Large intestine (tissue), 3 donors: ENCODE data around the gene POLR3F. TPM values are rescaled to one million over a fixed set of nuclear protein-coding genes. Genes with fewer than 3 reads are reported as not detected.
"Not testable (repeated sequence)": the region's sequence is repeated elsewhere in the genome, so short reads cannot be mapped to it uniquely, and the experiment has no call there.

Experiments
- DNase-seq, 2 donors: peaks; one replicate each; pipeline versions ENCODE4 v3.0.0 to v3.0.0-alpha.2; 2013
- H3K27ac ChIP-seq: one replicate; pipeline ENCODE4 v1.5.1; 2013; ENCODE audit warnings: low read length
- H3K27me3 ChIP-seq: 2 replicates; pipeline ENCODE4 v1.6.1; 2013; ENCODE audit warnings: low read length; ENCODE audit not compliant: control insufficient read depth, insufficient read depth
- H3K36me3 ChIP-seq: 2 replicates; pipeline ENCODE4 v1.6.1; 2013; ENCODE audit warnings: low read length; ENCODE audit not compliant: control insufficient read depth, insufficient read depth
- H3K4me1 ChIP-seq: one replicate; pipeline ENCODE4 v1.6.1; 2013; ENCODE audit warnings: low read length; ENCODE audit not compliant: control insufficient read depth, insufficient read depth
- H3K4me3 ChIP-seq: one replicate; pipeline ENCODE4 v1.5.1; 2013; ENCODE audit warnings: low read length
- H3K9me3 ChIP-seq: one replicate; pipeline ENCODE4 v1.6.1; 2013; ENCODE audit warnings: mild to moderate bottlenecking, low read depth, low read length, moderate library complexity; ENCODE audit not compliant: control insufficient read depth
- WGBS: methylation state at CpG from one replicate; pipeline ENCODE4 v1.1.5; 2013; ENCODE audit warnings: low lambda C conversion rate; ENCODE audit not compliant: insufficient coverage; 5-methylcytosine and 5-hydroxymethylcytosine counted together
- polyA plus RNA-seq: library from polyadenylated mRNA; unstranded; fragments of 120-200 nt; gene quantifications from one replicate; pipeline ENCODE4 v1.2.1, GENCODE V29; 2013

The POLR3F gene
- polyA plus RNA-seq, 1 donor: 10.6 TPM

- not testable (repeated sequence) for H3K9me3 ChIP-seq, H3K27ac ChIP-seq, H3K4me3 ChIP-seq, H3K4me1 ChIP-seq, H3K36me3 ChIP-seq, DNase-seq
- 33% methylated on average over 1 of the region's 1 CpG for WGBS
- H3K27me3 ChIP-seq: peaks cover 11% of the 10 kb centered on the region
Observed at GRCh38 chr20:18501672-18502071, 34.5 kb downstream of the POLR3F start.

GRCh38 chr20:18504479-18505060, 37.4 kb downstream of the POLR3F start:
- Histone ChIP-seq H3K9me3 (no peaks in the 10 kb centered on the region), H3K27me3 (peaks cover 11% of the 10 kb centered on the region), H3K4me1 (peaks cover 6% of the 10 kb centered on the region), H3K4me3 (no peak overlapping the region), H3K27ac (no peak overlapping the region), H3K36me3 (no peaks in the 10 kb centered on the region)
- DNase-seq: peak in 1 of 2 donors; percentile 10
- WGBS: 90% methylated on average over 2 of the region's 31 CpGs

GRCh38 chr20:18506744-18507143, 39.6 kb downstream of the POLR3F start:
- 50% methylated on average over 1 of the region's 8 CpGs for whole genome bisulfite sequencing

GRCh38 chr20:18507218-18508191, 40.3 kb downstream of the POLR3F start, which contains the start of gene SEC23B:
Gene SEC23B (plus strand): TSS chr20:18507940. CDS start chr20:18510836, 2,896 bp downstream.
- WGBS: no CpG with 5 or more reads among the region's 69 CpGs
- H3K27me3 ChIP-seq: peaks cover 11% of the 10 kb centered on the region
- DNase-seq: peak; percentile 97 to 99
- peaks cover 12% of the 10 kb centered on the region for H3K36me3 ChIP-seq
- H3K9me3 ChIP-seq: no peaks in the 10 kb centered on the region
- peaks cover 6% of the 10 kb centered on the region for H3K4me1 ChIP-seq
- peak within 1 kb of the TSS; percentile 80 for H3K4me3 ChIP-seq
- peak within 1 kb of the TSS; percentile 85 for H3K27ac ChIP-seq

More at GRCh38 chr20:18506744-18507143, 39.6 kb downstream of the POLR3F start:
- H3K27me3 ChIP-seq: peaks cover 11% of the 10 kb centered on the region
- H3K4me3 ChIP-seq: peak overlapping the region; percentile 80
- H3K36me3 ChIP-seq: peaks cover 12% of the 10 kb centered on the region
- DNase-seq: peak; percentile 2 to 42
- H3K27ac ChIP-seq: peak overlapping the region; percentile 85
- peaks cover 6% of the 10 kb centered on the region for H3K4me1 ChIP-seq
- H3K9me3 ChIP-seq: no peaks in the 10 kb centered on the region

- Histone ChIP-seq H3K27me3 (no peaks in the 10 kb centered on the region), H3K4me1 (peaks cover 6% of the 10 kb centered on the region), H3K4me3 (no peak overlapping the region), H3K36me3 (peaks cover 28% of the 10 kb centered on the region), H3K9me3 (no peaks in the 10 kb centered on the region), H3K27ac (no peak overlapping the region)
- no peak for DNase-seq
- 100% methylated on average over 1 of the region's 1 CpG for WGBS
Observed at GRCh38 chr20:18511571-18511970, 44.4 kb downstream of the POLR3F start.

- no peak for DNase-seq
- peaks cover 2% of the 10 kb centered on the region for H3K4me1 ChIP-seq
- peaks cover 31% of the 10 kb centered on the region for H3K36me3 ChIP-seq
- no peak overlapping the region for H3K27ac ChIP-seq
- no peak overlapping the region for H3K4me3 ChIP-seq
- no peaks in the 10 kb centered on the region for H3K9me3 ChIP-seq
- H3K27me3 ChIP-seq: no peaks in the 10 kb centered on the region
- 100% methylated on average over 3 of the region's 7 CpGs for WGBS
Observed at GRCh38 chr20:18513208-18513607, 46.0 kb downstream of the POLR3F start.

GRCh38 chr20:18514127-18514526, 46.9 kb downstream of the POLR3F start:
- H3K9me3 ChIP-seq: no peaks in the 10 kb centered on the region
- peaks cover 31% of the 10 kb centered on the region for H3K36me3 ChIP-seq
- no CpG with 5 or more reads among the region's 5 CpGs for WGBS
- no peaks in the 10 kb centered on the region for H3K4me1 ChIP-seq
- no peak for DNase-seq
- no peak overlapping the region for H3K4me3 ChIP-seq
- H3K27me3 ChIP-seq: no peaks in the 10 kb centered on the region
- no peak overlapping the region for H3K27ac ChIP-seq

- Histone ChIP-seq H3K27ac (no peak overlapping the region), H3K36me3 (peaks cover 23% of the 10 kb centered on the region), H3K27me3 (no peaks in the 10 kb centered on the region), H3K4me3 (no peak overlapping the region), H3K4me1 (no peaks in the 10 kb centered on the region), H3K9me3 (no peaks in the 10 kb centered on the region)
- DNase-seq: no peak
Observed at GRCh38 chr20:18515973-18516372, 48.8 kb downstream of the POLR3F start.

GRCh38 chr20:18522066-18522465, 54.9 kb downstream of the POLR3F start:
- H3K9me3 ChIP-seq, H3K27ac ChIP-seq, DNase-seq, H3K4me3 ChIP-seq, H3K27me3 ChIP-seq, H3K4me1 ChIP-seq: not testable (repeated sequence)
- H3K36me3 ChIP-seq: peaks cover 34% of the 10 kb centered on the region
- whole genome bisulfite sequencing: no CpG with 5 or more reads among the region's 9 CpGs

GRCh38 chr20:18523066-18523465, 55.9 kb downstream of the POLR3F start:
- Histone ChIP-seq H3K27me3 (no peaks in the 10 kb centered on the region), H3K9me3 (no peaks in the 10 kb centered on the region), H3K4me1 (no peaks in the 10 kb centered on the region), H3K27ac (no peak overlapping the region), H3K36me3 (peaks cover 42% of the 10 kb centered on the region), H3K4me3 (no peak overlapping the region)
- 93% methylated on average over 2 of the region's 2 CpGs for WGBS
- no peak for DNase-seq
